HG03378 (cell line): ENCODE results near the gene ARSB.

ENCODE experiments used
- ATAC-seq: cut with Tn5 transposase; IDR thresholded peaks from one replicate; pipeline ENCODE4 v1.9.1; 2021; ENCODE audit warnings: mild to moderate bottlenecking, moderate library complexity; ENCODE audit not compliant: unreplicated experiment

The ARSB gene

DNA sequence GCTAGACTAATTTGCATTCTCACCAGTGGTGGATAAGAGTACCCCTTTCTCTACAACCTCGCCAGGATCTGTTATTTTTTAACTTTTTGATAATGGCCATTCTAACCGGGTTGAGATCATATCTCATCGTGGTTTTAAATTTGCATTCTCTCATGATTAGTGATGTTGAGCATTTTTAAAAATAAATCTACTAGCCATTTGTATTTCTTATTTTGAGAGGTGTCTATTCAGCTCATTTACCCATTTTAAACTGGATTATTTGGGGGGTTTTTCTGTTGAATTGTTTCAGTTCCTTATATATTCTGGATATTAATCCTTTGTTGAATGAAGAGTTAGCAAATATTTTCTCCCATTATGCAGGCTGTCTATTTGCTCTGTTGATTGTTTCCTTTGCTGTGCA lies 139.6 kb downstream of the ARSB start:
- no peak for ATAC-seq

DNA sequence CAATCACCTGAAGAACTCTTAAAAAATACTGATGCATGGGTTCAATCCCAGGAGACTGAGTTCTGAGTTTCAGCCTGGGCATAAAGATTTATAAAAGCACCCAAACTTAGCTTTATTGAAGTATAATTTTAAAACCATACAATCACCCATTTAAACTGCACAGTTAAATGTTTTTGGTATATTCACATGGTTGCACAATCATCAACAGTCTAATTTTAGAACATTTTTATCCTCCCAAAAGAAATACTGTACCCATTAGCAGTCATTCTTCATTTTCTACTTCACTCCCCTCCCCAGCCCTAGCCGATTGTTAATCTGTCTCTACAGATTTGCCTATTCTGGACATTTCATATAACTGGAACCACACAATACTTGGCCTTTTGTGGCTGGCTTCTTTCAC lies 141.7 kb downstream of the ARSB start:
- ATAC-seq: no peak

DNA sequence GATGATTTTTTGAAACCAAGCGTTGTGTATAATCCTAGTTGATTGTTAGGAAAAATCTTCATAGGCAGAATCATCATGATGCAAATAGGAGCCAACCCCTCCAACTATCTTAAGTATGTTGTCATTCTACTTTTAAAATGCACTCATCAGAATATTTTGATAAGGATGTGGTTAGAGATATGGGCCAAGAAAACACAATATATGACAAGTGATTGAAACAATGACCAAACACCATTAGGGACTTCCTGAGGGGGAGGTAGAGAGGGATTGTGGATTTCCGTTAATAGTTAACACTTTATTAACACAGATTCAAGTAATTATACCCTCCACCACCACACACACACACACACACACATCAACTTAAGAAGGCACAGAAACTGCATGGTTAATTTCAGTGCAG lies 143.3 kb downstream of the ARSB start:
- no peak for ATAC-seq

DNA sequence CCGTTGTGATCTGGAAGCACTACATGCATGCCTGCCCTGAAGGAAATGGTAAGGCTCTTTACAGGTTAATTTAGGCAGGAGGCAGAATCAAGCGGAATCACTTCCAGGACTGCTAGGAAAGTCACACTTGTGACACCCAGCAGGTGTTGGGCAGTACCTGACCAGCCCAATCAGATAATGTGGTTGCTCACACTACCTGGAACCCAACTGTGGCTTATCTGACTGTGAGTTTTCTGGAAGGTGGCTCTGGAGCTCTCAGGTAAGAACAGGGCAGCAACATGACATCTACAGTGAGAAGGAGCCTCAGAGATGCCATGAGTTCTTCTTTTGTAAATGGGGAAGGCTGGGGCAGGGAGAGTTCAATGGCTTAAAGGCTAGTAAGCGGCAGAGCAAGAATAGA lies 146.4 kb downstream of the ARSB start:
- no peak for ATAC-seq

DNA sequence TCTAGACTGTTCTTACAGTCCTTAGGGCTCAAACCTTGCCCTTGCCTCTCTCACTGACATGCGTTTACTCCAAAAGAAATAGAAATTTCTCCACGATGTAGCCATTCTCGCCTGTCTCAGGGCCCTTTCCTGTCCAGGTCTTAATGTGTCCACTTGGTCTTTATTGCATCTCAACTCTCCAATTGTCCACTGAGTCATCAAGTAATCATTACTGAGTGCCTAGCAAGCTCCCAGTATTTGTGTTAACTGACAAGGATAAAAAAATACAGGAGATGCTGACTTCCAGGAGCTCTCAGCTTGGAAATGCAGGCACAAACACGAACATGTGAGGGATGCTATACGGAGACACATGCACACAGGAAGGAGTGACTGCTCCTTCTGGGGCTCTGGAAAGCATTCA lies 147.3 kb downstream of the ARSB start:
- no peak for ATAC-seq

DNA sequence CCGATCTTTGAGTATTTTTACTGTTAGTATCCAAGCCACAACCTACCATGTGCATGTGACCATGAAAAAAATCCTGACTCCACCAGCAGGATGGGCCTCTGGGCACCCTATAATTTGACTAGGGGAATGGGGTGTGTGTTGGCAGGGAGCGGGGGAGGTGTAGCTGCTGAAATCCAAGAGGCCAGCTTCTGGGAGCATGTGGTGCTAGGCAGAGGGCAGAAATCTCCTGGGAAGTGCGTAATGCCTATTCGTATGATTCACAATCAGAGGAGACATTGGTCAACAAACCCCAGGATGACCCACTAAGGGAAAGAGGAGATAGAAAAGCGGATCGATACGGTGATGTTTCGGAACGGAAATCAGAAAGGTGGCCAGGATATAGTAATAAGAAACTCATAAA lies 149.9 kb downstream of the ARSB start:
- no peak for ATAC-seq

DNA sequence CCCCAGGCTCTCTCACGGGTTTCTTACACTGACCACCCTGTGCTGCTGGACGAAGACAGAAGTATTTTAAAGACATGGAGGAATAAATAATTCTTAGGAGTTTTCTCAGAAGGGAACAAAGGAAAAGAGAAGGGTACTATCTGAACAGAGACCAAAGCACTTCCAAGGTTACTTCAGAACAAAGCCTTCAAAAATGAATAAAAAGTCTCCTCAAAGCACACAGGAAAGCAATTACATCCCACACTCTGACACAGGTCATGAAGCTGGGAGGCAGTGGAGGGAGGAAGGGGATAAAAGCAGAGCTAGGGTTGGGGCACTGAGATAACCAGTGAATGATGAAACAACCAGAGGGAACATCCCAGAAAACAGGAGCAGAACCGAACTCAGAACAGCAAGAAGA lies 151.8 kb downstream of the ARSB start:
- no peak for ATAC-seq

DNA sequence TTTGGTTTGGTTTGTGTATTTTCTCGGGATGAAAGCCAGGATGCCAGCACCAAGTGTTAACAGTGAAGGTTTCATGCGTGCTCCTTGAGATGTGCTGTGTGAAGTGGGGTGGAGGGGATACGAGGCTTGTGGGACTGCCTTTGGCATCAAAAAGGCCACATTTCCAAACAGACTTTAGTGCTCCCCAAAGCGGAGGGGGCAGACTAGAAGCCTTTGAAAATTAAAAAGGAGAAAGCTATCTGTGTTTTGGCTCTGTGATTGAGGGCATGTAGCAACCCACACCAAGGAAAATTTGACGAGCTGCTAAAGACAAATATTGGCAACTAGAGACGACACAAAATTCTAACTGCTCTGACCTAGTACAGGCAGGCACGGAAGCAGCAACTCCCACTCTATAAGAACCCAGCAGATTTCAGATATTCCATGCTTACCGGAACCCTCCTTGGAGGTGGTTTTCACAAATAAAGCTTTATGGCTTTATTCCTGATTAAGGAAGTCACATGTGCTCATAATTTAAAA lies 154.5 kb downstream of the ARSB start:
- no peak for ATAC-seq

DNA sequence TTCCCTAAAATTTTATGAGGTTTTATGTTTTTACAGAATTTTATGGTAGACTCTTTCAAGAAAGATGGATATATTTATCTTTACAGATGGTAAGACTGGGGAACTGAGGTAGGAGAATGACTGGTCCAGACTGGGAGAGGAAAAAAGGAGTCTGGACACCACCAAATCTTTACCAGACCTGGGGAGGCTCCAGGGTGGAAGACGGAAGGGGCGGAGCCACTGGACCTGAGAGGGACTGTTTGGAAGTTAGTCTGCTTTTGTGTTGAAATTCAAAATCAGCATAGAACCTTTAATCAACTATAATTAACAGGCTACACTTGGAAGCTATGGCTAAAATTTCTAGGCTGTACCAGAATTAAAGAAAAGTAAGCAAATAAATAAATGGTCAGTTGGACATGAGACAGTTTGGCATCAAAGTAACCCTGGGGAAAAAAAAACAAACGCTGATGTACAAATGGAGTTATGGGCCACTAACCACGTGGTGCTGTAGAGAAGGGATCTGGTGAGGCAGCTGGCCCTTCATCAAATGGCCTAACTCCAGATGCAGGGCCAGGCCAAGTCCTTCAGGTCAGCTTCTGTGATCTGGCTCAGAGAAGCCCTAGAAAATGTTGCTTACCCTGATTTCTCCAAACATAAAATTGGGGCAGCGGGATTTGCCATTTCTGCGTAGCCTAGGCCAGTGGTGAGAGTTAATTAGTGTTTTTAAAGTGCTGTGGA lies 155.1 kb downstream of the ARSB start:
- no peak for ATAC-seq

DNA sequence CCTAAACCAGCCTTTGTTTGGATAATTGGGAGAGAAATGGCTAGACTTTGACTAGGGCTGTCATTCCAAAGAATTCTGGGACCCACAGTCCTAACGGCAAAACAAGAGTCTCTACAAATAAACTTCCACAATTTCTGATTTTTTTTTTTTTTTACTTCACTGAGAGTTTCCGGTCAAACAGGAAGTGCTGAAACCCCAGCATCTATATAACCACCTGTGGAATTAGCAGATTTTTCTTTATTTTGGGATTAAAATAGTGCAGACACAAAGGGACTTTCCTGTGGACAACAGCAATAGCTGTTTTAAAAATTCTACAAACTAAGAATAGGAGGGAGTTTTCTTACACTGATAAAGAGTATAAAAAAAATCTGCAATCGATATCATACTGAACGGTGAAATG lies 157.4 kb downstream of the ARSB start:
- ATAC-seq: no peak

DNA sequence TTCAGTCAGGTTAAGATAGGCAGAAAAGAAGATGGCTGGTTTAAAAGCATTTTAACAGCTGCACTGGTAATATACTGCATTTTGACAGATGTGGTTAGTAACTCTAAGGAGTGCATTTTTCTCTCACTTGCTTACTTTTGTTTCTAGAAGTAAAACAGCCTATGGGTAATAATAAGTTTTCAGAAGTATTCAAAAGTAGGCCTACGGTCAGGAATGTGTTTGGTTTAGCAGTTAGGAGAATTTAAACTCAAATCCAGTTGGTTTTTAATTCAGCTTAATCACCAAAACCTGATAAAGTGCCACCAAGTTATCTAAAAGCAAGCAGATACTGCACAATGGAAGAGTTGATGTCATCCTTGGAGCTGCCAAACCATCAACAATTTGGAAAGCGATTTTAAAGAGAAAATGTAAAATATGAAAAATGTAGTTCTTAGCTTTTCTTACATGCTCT lies 160.3 kb downstream of the ARSB start:
- ATAC-seq: no peak

DNA sequence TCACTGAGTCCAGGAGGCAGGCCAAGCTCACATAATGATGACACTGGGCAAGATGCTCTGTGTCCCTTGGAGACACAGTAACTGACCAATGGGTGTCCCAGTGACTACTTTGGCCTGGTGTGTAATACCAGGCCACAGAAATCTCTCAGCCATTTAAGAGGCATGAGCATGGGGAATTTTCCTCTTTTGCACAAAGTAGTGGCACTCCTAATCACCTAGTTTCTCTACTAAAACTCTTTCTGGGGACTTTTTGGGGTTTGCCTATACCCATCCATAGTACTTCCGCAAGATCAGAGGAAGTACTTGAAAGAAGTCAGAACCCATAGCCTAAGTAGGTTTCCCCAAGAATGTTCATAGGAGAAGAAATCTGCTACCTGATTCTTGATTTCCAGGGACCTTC lies 161.9 kb downstream of the ARSB start:
- no peak for ATAC-seq

DNA sequence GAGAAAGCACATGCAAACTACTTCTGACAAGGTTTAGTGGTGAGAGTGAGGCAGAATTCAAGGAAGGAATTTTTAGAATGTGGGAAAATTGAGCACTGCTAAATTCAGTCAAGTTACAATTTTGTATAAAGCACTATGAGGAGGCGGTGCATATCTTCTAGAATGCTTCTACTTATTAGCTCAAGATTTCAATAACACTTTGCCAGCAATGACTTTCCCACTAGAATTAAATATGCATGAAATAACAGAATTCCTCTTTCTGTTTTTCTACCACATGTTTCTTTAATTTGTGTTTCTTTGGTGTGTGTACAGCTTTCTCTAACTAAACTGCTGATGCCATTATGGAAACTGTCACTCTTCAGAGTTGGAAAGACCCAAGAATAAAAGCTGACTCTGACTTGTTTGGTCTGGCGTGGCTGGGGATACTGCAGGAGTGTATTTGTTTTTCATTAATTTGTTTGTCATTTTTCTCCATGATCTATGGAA lies 163.5 kb downstream of the ARSB start:
- ATAC-seq: no peak

DNA sequence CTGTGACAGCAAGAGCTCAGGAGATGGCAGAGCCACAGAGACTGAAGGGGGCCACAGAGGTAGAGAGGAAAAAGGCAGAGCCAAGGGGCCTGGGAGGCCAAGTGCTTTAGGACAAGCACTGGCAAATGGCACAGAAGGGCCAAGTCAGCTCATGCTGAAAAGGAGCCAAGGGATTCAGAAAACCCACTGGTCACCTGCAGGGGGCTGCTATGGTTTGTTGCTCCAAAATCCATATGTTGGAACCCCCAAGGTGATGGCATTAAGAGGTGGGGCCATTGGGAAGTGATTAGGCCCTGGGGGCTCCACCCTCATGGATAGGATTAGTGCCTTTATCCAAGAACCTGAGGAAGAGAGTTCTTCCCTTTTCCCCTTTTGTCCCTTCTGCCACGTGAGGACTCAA lies 165.4 kb downstream of the ARSB start:
- no peak for ATAC-seq

DNA sequence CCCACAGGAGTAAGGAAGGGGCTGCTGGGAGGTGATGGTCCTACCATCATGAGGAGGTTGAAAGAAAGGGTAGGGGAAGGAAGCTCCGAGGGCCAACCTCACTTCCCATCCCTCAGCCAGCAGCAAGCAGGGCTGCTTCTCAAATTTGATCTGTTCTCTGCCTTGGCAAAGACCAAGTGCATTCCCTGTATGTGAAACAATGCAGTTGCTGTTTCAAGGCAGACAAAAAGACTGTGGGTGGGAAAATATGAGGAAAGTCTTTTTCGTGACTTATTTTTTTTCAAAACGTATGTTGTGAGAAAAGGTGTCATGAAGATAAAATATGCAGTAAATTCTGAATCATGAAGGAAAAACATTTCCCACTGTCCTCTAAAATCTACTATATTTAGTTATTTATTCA lies 165.9 kb downstream of the ARSB start:
- no peak for ATAC-seq

DNA sequence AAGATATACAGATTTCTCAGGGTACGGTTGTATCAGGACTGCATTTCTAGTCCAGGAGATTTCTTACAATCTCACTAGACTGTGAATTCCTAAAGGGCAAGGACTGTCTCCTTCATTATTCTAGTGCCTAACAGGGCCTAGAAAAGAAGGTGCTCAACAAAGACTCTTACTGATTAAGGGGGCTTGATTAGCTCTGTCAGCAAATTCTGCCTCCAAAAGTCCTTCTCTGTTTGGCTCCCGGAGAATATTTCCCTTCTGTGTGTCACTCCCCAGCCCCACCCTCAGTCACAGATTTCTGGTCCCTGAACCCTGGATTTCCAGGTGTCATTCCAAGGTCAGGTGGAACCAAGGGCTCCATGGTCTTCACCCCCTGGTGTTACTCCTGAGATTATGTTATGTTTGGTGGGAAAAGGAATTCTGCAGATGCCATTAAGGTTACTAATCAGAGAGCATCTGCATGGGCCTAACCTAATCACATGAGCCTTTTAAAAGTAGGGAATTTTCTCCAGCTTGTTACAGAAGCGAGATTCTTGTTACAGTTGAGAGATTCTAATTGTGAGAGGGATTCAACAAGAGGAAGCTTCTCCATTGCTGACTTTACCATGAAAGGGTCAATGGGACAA lies 168.9 kb downstream of the ARSB start:
- no peak for ATAC-seq

DNA sequence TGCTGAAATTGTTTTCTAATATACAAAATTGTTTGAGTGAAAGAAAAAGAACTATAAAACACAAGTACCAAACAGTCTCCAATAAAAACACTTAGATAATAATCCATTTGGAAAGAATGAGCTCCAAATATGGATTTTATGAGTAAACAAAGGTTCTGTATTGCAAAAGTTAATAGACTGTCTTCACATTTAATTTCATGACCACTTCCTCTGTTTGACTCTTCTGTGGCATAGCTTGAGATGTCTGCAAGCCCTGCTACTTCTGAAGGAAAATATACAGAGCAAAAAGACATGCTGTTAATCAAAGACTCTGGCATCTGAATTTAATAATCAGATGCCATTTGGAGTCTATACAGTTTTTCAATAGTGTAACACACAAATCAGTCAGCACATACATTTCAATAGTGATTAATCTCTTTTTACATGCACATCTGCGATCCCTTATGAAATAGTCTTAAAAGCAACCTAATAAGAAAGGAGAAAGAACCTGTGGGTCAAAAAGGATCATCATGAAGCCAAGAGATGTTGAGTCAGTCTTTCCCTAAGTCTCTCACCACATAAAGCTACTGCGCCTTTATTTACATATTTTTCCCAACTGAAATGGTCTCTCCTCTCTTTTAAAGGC lies 171.1 kb downstream of the ARSB start:
- ATAC-seq: no peak

DNA sequence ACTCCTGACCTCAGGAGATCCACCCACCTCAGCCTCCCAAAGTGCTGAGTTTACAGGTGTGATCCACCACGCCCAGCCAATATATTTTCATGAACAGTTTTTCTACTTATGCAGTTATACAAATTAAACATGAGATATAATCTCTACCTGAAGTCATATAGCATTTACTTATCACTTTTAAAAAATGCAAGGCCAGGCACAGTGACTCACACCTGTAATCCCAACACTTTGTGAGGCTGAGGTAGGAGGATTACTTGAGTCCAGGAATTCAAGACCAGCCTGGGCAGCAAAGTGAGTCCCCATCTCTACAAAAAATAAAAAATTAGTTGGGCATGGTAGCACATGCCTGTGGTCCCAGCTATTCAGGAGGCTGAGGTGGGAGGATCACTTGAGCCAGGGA lies 171.8 kb downstream of the ARSB start:
- ATAC-seq: no peak

DNA sequence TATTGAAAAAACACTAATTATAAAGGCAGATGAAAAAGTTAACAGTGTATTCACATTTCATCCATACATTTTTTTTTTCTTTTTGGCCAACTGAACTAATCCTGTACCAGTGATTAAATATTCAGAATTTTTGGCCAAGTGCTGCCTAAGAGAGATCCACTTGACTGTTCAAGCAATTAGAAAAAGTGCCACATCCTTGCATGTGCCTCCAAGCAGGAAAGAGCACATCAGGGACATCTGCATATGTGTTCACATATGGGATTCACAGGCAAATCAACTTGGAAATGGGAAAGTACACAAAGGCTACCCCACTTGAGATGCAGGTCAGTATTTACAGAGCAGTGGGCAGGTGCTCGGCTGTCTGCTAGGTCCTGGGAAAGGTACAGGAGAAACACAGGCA lies 173.2 kb downstream of the ARSB start:
- no peak for ATAC-seq

DNA sequence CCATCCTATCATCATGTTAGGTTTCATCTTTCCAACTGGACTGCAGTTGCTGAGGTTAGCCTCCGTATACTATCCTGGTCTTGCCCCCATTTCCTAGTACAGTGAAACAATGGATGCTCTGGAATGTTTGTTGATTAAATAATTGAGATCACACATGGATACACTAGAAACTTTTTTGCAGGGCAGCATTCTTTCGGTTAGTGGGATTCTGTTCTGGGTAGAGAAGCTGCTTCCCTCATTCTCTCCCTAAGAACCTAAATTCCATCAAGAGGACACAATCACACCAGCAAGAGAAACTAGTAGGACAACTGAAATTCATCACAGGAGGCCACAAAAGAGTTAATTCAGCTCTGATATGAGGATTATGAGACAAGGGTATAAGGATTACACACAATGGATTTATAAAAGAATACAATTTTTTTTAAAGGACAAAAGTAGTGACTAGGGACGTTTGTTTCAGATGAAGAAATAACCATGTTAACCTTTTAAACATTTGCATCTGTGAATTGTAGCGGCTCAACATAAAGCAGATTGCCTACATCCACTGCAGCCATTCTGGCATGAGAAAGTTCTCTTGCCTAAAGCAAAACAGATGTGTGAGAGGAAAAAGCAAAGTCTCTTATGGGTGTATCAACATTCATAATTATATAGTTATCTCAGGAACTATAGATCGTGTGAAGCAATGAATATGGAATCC lies 173.8 kb downstream of the ARSB start:
- no peak for ATAC-seq

DNA sequence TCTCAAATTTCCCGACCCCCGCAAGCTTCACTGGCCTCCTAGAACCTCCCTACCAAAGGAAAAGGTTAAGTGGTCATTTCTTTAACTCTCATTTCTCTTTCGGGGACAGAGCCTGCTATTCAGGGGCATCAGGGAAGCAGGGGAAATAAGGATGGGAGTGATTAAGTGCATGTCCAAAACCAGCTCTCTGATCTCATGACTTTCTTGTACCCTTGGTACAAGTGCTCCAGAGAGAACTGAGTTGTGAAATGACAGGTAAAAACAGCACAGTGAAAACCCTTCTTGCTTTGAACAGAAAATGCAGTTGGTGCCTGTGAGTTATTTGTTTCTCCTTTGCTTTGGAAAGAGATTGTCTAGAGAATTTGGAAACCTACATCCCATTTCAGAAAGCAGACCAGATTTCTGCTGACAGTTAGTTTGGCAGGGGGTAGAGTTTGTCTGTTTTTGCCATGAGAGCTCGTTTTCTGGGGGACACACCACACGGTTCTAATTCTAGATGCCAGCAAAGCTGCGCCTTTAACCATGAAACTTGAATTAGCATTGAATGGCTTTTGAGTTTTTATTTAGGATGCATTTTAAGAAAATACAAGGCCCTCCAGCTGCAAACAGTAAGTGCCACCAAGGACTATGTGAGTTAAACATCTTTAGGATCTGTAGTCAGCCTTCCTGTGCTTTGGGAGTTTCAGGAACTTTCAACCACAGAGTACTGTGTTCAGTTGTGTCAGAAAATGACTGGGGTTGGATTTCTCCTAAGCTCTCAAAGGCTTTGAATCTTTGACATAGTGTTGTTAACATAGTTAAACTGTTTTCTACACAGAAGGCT lies 174.8 kb downstream of the ARSB start:
- ATAC-seq: no peak
